Stimulated activated CD4-positive, alpha-beta T cell treated with anti-CD3 and anti-CD28 coated beads, Interleukin-4, amount 100 ng/mL, for 1 hour (primary cell): ENCODE results near the gene NAA11.

Experiments
- DNase-seq: peaks from one replicate; pipeline ENCODE4 v3.0.0-alpha.2; 2020

Gene NAA11

DNA sequence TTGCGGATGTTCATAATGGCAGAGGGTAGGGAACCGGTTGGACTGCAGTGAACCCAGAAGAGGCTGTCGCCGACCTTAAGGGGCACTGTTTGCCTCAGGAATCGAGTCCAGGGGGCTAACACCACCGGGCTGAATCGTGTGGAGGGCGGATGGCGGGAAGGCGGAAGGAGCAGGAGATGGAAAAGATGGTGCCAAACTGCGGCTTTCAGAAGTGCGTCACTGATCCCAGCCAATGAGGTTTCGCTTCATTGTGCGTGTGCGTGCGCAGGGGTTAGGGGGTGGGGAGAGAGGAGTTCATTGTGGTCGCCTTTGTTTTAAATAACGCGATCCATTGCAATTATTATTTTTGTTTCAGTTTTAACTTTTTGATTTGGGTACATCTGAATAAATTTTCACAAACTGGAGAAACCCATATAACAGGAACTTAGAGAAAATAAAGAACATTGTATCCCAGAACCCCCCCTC lies at the start of gene NAA11:
Gene NAA11, minus strand, starts transcription at position 198 of the 465 bp plus-strand sequence. Its CDS starts 184 bp downstream, at position 14.
- DNase-seq = no peak

- no peak for DNase-seq
Measured at GRCh38 chr4:79370026-79370425, 44.2 kb upstream of the NAA11 start.

DNA sequence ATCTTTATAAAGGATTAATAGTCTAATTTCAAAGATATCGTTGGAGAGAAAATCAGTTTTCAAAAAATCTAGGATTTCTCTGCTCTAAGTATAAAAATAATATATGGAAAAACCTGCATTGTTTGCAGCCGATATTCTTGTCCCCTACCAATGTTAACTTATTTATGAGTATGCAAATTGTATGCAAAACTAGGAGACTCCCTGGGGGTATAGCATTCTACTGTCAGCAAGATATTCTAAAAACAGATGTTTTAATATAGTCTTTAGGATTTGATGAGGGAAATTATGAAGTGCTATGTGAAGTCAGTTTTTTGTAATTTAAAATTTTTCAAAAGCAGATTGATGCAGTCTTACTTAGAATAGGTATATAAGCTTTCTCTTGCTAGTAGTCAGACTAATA lies 41.2 kb upstream of the NAA11 start:
- no peak for DNase-seq

DNA sequence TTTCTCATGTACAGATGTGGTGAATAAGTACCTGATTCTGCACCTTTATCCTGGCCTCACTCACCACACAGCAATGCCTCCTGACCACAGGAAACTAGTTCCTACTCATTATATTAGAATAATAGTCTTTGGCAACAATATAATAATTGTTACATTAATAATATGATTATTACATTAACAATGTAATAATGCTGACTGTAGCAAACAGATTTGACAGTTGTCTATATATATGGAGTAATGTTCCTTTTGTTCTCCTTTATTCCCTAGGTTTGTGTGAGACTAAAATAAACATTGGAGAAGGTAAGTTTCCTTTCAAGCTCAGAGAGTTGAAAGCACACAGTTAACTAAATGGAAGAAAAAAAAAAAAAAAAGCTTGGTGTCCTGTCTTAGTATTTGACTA lies 40.6 kb upstream of the NAA11 start:
- no peak for DNase-seq

- DNase-seq = no peak
Measured at GRCh38 chr4:79364061-79364460, 38.2 kb upstream of the NAA11 start.

GRCh38 chr4:79362626-79363025 lies 36.8 kb upstream of the NAA11 start:
- no peak for DNase-seq

GRCh38 chr4:79360006-79360405 lies 34.1 kb upstream of the NAA11 start:
- no peak for DNase-seq

- no peak for DNase-seq
Measured at GRCh38 chr4:79358438-79358837, 32.6 kb upstream of the NAA11 start.

GRCh38 chr4:79357365-79357764 lies 31.5 kb upstream of the NAA11 start:
- no peak for DNase-seq

DNA sequence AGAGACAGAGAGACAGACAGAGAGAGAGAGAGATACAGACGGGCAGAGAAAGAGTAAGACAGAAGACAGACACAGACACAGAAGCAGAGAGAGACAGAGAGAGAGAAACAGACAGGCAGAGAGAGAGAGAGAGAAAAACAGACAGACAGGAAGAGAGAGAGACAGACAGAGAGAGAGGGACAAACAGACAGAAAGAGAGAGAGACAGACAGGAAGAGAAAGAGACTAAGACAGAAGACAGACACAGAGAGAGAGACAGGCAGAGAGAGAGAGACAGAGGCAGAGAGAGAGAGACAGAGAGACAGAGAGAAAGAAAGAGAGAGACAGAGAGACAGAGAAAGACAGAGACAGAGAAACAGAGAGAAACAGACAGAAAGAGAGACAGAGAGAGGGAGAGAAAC lies 27.2 kb upstream of the NAA11 start:
- no peak for DNase-seq

GRCh38 chr4:79348405-79348804 lies 22.5 kb upstream of the NAA11 start:
- no peak for DNase-seq

- no peak for DNase-seq
Measured at GRCh38 chr4:79341893-79342653, 16.2 kb upstream of the NAA11 start.

DNA sequence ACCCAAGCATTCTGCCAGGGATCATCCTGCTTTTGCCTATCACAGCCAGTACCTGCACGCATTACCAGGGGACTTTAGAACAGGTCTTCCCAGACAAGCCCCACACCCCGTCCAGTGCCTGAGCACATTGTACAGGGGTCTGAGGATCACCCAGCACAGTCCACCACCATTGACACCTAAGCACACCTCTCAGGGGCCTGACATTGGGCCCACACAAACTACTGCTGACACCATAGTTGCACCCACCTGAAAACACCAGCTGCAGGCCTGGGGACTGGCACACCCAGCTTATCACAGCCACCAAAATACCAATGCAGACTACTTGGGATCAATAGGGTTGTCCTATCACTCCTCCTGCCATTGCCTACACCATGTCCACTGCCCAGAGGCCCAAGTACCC lies 14.7 kb upstream of the NAA11 start:
- no peak for DNase-seq

DNA sequence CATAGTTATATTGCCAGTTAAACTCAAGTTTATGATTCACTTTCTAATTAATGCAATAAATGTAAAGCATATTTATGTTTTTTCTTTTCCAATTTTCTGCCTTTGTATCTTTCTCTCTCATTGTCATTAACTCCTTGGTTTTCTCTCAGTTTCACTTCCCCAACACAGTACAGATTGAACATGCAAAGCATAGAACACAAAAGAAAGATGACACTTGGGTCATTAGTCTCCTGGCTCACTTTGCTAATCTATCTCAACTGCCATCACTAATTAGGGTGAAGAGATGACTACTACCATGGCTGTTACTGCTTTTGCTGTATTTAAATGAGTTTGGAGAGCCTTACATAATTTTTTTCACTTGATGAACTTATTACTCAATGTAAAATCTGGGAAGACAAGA lies 12.3 kb upstream of the NAA11 start:
- no peak for DNase-seq

- no peak for DNase-seq
Measured at GRCh38 chr4:79334783-79335182, 8.9 kb upstream of the NAA11 start.

DNA sequence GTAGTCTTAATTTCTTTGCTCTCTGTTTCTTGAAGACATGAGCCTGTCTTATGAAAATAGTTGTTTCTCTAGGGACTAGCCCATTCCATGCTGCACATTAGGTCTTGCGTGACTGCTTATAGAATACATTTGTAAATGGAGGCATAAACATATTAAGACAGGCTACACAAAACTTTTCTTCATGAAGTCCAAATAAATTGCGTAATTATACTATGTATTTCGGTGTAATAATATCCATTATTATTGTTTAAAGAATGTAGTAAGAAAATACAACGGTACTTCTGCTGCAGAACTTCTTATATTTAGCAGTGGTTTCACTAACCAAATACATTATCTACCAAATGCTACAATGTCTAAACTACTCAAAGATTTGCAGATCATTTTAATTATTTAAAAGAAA lies 8.5 kb upstream of the NAA11 start:
- no peak for DNase-seq

GRCh38 chr4:79331126-79331876 lies 5.4 kb upstream of the NAA11 start:
- DNase-seq = no peak

GRCh38 chr4:79330720-79331119 lies 4.9 kb upstream of the NAA11 start:
- no peak for DNase-seq

DNA sequence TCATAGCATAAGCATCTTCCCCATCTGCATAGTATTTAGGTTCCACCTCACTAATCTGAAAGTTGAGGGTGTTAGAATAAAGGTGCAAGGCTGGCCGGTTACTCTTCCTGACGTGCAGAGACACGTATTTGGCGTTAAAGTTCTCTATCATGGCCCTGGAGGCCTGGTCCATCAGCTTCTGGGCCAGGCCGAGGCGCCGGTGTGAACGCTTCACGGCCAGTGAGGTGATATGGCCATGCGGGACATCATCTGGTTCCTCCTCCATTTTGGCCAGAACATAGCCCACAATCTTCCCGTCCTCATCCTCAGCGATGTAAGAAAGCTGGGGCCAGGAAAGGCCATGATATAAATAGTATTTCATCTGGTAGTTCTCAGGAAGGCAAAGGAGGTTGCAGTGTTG lies 425 bp downstream of the NAA11 start:
- DNase-seq = no peak

- DNase-seq = no peak
Measured at GRCh38 chr4:79319975-79320374, 5.9 kb downstream of the NAA11 start.

- no peak for DNase-seq
Measured at GRCh38 chr4:79317711-79318110, 8.2 kb downstream of the NAA11 start.

- no peak for DNase-seq
Measured at GRCh38 chr4:79315891-79316290, 10.0 kb downstream of the NAA11 start.

GRCh38 chr4:79311279-79311678 lies 14.6 kb downstream of the NAA11 start:
- DNase-seq = no peak

GRCh38 chr4:79308971-79309370 lies 16.9 kb downstream of the NAA11 start:
- no peak for DNase-seq
